Measurements from ENCODE around the gene RANBP10.
"Not testable (repeated sequence)": the region's sequence is repeated elsewhere in the genome, so short reads cannot be mapped to it uniquely, and the experiment has no call there.

RANBP10 gene

DNA sequence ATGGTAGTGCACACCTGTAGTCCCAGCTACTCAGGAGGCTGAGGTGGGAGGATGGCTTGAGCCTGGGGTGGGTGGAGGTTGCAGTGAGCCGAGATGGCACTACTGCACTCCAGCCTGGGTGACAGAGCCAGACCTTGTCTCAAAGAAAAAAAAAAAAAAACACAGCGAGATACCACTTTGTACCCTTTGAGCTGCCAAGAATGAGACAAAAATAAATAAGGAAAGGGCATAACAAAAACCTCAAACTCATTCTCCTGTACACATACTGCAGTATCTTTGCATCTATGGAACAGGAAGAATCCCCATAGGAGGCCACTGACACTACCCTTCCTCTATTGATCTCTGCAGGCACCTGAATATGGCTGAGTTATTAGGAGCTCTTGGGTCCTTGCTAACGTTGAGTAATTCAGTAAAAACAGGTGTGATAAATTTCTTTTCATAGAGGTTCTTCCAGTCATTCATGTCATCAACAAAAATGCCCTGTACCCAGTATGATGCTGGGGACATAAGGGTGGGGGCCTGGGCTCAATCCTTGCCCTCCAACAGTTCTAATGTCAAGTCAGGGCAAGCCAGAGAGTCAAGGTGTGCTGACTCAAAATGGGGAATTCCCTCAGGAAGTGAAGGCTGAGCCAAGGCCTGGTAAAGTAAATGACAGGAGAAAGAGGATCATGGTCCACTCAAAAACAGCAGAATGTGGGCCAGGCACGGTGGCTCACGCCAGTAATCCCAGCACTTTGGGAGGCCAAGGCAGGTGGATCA is 26.9 kb downstream of the RANBP10 start:
- DNase-seq (ENCODE audit: low read depth), result no peak

DNA sequence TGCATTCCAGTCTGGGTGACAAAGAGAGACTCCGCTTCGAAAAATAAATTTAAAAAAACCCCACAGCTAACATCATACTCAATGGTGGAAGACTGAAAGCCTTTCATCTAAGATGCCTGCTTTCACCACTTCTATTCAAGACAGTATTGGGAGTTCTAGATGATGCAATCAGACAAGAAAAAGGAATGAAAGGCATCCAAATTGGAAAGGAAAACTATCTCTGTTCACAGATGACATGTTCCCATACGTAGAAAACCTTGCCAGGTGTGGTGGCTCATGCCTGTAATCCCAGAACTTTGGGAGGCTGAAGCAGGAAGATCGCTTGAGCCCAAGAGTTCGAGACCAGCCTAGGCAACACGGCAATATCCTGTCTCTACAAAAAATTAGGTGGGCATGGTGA is 31.1 kb downstream of the RANBP10 start:
- DNase-seq (ENCODE audit: low read depth), result no peak

DNA sequence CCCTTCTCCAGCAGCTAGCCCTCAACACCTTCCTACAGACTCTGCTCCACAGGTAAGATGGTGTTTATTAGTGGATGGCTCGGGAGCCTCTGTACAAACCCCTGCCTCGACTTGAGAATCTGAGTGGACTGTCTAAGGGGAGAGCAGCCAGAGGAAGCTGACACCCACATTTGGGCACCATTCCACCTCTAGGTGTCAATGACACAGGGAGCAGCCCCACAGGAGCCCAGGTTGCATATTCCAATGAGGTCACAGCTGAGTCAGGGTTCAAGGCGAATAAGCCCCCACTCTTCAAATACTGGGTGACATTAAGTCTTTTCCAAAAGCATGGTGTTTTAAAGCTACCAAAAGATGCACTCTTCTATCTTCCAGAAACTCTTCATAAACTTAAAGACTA is 31.9 kb downstream of the RANBP10 start:
- no peak for DNase-seq (ENCODE audit: low read depth)

GRCh38 chr16:67773569-67774456 is 32.5 kb downstream of the RANBP10 start:
- no peak for DNase-seq (ENCODE audit: low read depth)

DNA sequence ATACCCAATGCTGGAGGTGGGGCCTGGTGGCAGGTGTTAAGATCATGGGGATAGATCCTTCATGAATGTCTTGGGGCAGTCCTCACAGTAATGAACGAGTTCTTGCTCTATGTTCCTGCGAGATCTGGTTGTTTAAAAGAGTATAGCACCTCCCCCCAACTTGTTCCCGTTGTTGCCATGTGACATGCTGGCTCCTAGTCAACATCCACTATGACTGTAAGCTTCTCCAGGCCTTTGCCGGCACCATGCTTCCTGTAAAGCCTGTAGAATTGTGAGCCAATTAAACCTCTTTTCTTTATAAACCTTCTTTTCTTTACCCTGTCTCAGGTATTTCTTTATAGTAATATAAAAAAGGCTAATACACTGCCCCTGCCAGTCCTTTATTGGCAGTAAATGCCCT is 33.3 kb downstream of the RANBP10 start:
- DNase-seq (ENCODE audit: low read depth), result no peak

DNA sequence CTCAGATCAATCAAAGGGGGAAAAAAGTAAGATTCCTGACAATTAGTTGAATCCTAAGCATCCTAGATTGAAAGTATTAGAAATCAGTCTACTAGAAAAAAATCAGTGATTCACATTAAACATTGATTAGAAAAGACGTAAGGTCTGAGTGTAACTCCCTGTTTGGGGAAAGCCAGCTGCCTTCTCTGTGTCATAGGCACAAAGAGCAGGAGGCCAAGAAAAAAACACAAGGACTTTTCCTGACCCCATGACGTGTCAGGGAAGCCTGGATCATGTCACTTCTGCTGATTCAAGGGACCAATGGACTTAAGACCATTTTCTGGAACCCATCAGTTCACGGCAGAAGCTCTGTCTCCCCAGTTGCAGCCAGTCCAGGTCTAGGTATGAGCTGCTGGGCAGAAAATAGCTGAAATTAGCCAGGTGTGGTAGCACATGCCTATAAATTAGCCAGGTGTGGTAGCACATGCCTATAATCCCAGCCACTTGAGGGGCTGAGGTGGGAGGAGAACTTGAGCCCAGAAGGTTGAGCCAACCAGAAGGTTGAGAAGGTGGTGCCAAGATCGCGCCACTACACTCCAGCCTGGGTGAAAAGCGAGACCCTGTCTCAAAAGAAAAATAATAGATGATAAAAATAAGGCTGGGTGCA is 35.9 kb downstream of the RANBP10 start:
- no peak for DNase-seq (ENCODE audit: low read depth)

DNA sequence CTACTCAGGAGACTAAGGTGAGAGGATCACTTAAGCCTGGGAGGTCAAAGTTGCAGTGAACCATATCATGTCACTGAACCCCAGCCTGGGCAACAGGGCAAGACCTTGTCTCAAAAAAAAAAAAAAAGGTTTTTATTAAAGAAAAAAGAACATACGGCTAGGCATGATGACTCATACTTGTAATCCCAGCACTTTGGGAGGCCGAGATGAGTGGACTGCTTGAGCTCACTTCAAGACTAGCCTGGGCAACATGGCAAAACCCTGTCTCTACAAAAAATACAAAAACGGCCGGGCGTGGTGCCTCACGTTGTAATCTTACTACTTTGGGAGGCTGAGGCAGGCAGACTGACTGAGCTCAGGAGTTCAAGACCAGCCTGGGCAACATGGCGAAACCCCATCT is 38.4 kb downstream of the RANBP10 start:
- no peak for DNase-seq (ENCODE audit: low read depth)

GRCh38 chr16:67766291-67766690 is 40.1 kb downstream of the RANBP10 start:
- DNase-seq (ENCODE audit: low read depth), result no peak

DNA sequence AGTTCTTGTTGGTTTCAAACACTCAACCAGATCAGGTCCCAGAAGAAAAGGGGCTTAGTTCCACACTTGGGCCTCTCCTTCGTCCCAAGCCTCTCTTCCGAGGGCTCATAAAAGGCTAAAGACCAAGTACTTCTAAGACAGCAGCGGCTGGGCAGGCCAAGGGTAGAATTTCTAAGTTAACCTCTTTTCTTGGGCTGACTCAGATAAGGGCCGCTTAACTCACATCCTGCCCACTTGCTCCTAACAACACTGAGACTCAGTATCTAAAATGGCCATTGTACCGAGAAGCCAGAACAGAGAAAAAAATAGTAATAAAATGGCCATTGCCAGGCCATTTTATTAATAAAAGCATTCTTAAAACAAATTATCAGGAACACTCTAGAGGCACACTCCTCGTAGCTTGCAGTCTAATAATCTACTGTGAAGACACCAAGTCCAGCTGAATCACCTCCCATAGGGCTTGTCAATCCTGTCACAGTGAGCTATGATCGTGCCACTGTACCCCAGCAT is 42.1 kb downstream of the RANBP10 start:
- no peak for DNase-seq (ENCODE audit: low read depth)

- no peak for DNase-seq (ENCODE audit: low read depth)
Measured at GRCh38 chr16:67763066-67763465, 43.3 kb downstream of the RANBP10 start.

- DNase-seq (ENCODE audit: low read depth), result no peak
Measured at GRCh38 chr16:67762385-67762784, 44.0 kb downstream of the RANBP10 start.

- DNase-seq (ENCODE audit: low read depth), result no peak
Measured at GRCh38 chr16:67761924-67762323, 44.4 kb downstream of the RANBP10 start.

DNA sequence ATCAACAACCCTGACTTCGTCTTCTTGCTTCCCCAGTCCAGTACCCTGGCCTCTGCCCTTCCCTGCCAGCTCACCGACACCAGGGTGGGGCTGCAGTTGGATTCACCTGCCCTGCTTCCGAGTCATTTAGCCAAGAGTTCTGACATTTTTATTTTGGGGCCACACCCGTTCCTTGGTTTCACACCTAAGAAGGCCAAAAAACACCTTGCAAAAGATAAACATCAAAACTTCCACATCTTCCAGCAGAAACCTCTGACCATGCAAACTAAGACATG is 45.5 kb downstream of the RANBP10 start:
- DNase-seq (ENCODE audit: low read depth), result no peak

- peak; percentile 61 for DNase-seq (ENCODE audit: low read depth)
Measured at GRCh38 chr16:67760206-67760955, 46.0 kb downstream of the RANBP10 start.

- no peak for DNase-seq (ENCODE audit: low read depth)
Measured at GRCh38 chr16:67758966-67759365, 47.4 kb downstream of the RANBP10 start.

DNA sequence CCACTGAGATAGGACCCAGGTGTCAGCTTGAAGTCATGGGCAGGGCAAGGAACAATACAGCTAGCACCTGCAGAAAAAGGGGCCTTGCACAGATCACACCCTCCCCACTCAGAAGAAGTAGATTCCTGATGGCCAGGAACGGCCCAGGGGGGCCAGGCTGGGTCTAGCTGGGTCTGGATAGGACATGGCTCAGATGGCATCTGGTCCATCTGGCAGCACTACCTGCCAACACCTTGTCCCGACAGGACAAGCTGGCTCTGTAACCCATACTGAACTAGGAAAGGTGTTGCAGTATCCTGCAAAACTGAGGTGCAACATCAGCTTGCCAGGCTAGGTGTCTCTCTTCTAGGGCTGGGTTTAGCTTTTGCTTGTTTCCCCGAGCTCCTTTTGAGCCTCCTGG is 48.4 kb downstream of the RANBP10 start:
- DNase-seq (ENCODE audit: low read depth), result no peak

DNA sequence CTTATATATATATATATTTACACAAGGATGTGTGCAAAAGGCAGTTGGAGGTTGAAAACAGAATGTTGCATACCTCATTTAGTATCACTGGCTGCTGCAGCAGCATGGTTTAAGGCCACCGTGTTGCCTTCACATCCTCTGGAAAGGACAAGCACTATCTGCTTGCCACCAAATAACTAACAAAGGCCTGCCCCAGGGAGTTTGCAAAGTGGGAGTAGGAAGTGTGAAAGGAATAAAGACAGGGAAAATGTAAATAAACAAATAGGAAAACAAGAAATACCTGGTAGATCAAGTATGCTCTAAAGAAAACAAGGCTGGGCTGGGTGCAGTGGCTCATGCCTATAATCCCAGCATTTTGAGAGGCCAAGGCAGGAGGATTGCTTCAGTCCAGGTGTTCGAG is 53.7 kb downstream of the RANBP10 start:
- DNase-seq (ENCODE audit: low read depth), result no peak

- DNase-seq (ENCODE audit: low read depth), result not testable (repeated sequence)
Measured at GRCh38 chr16:67751331-67751730, 55.0 kb downstream of the RANBP10 start.

GRCh38 chr16:67750466-67750865 is 55.9 kb downstream of the RANBP10 start:
- no peak for DNase-seq (ENCODE audit: low read depth)

- DNase-seq (ENCODE audit: low read depth), result no peak
Measured at GRCh38 chr16:67749436-67750078, 56.8 kb downstream of the RANBP10 start.

DNA sequence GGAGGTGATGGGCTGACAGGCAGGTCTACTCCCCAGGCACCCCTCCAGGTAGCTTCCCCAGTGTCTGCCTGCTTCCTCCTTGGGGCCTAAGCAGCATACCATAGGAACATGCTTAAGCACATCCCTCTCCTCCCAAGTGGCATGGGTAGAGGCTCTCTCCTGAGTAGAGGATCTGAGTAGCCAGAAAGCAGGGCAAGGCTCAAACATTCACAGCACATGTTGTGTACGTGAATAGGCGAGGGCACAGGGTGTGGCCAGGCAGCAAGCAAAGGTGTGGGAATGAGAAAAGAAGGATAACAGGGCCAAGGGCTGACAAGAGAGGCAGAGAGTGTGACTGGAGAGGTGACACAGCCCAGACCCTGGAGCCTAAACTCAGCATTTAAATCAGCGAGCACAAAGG is 57.5 kb downstream of the RANBP10 start:
- DNase-seq (ENCODE audit: low read depth), result no peak

- no peak for DNase-seq (ENCODE audit: low read depth)
Measured at GRCh38 chr16:67746846-67747245, 59.5 kb downstream of the RANBP10 start.

Measured in CMK (cell line).